ENCODE data around the gene SLMAP. TPM values are rescaled to one million over a fixed set of nuclear protein-coding genes. Genes with fewer than 3 reads are reported as not detected.

The SLMAP gene
- polyA plus RNA-seq, 1 of the 3 experiments (the other 2 are of a cell fraction): 10.5 TPM

GRCh38 chr3:57934373-57934772 lies 178.3 kb downstream of the SLMAP start:
- no peaks in the 10 kb centered on the region for H3F3A ChIP-seq (replicated peaks; ENCODE audit: insufficient read depth)
- DNase-seq: no peak
- no peak overlapping the region for H3K4me2 ChIP-seq
- no peaks in the 10 kb centered on the region for H3K9me2 ChIP-seq
- H3K9ac ChIP-seq: no peak overlapping the region
- no peaks in the 10 kb centered on the region for H3K4me1 ChIP-seq (ENCODE audit: control insufficient read depth in 1 of 2, insufficient read depth in 2 of 2, low read depth in 1 of 2, low read length in 1 of 2)
- H2AFZ ChIP-seq (ENCODE audit: low read depth): no peak overlapping the region
- ChIA-PET POLR2A (no interaction called here), CTCF (no interaction called here)
- H3K36me3 ChIP-seq (replicated peaks in 1 of 2; ENCODE audit: control insufficient read depth in 1 of 2, insufficient read depth in 2 of 2, low read length in 1 of 2): peaks cover 0 to 16% of the 10 kb centered on the region in 2 experiments
- 92% methylated on average over 7 of the region's 7 CpGs for WGBS (ENCODE audit: low lambda C conversion rate)
- no peak overlapping the region for H3K4me3 ChIP-seq (ENCODE audit: low read depth in 2 of 2, low read length in 1 of 2)
- no peaks in the 10 kb centered on the region for H4K20me1 ChIP-seq (ENCODE audit: insufficient read depth)
- H3K79me2 ChIP-seq (ENCODE audit: insufficient read depth): no peaks in the 10 kb centered on the region
- TF ChIP-seq TAF1 (IDR thresholded peaks at IDR 0.05; ENCODE audit: borderline replicate concordance, low read depth, low read length) (no peak), REST (IDR thresholded peaks at IDR 0.05; ENCODE audit: low read depth, low read length) (no peak), MEF2A (IDR thresholded peaks at IDR 0.05; ENCODE audit: borderline replicate concordance, low read depth) (no peak), SIN3A (IDR thresholded peaks at IDR 0.05; ENCODE audit: borderline replicate concordance, low read depth, low read length) (no peak), MXI1 (IDR thresholded peaks at IDR 0.05; ENCODE audit: low read depth, low read length) (no peak), RXRA (IDR thresholded peaks at IDR 0.05; ENCODE audit: borderline replicate concordance, low read depth) (no peak), YY1 (IDR thresholded peaks at IDR 0.05; ENCODE audit: low read depth) (no peak), CTCF (IDR thresholded peaks at IDR 0.05) (no peak), USF1 (IDR thresholded peaks at IDR 0.05; ENCODE audit: borderline replicate concordance, low read depth) (no peak), EZH2phosphoT487 (IDR thresholded peaks at IDR 0.05; ENCODE audit: borderline replicate concordance, low read depth) (no peak), TEAD4 (IDR thresholded peaks at IDR 0.05; ENCODE audit: borderline replicate concordance, insufficient read depth) (no peak), EP300 (IDR thresholded peaks at IDR 0.05; ENCODE audit: borderline replicate concordance in 1 of 2, low read depth in 1 of 2, low read length in 1 of 2) (no peak), NFIC (IDR thresholded peaks at IDR 0.05; ENCODE audit: borderline replicate concordance) (no peak), FOXJ3 (CRISPR knock-in tag; IDR thresholded peaks at IDR 0.05) (no peak), RFX5 (IDR thresholded peaks at IDR 0.05; ENCODE audit: low read length) (no peak), RCOR1 (IDR thresholded peaks at IDR 0.05; ENCODE audit: low read length) (no peak)
- H3K27ac ChIP-seq (ENCODE audit: low read depth in 2 of 2, low read length in 1 of 2): no peak overlapping the region
- no peaks in the 10 kb centered on the region for H3K27me3 ChIP-seq (ENCODE audit: insufficient read depth)
- no peaks in the 10 kb centered on the region for H3K9me3 ChIP-seq

All from SK-N-SH (cell line).